NCI-H748 (cell line): ENCODE data around the gene MLLT3.

Experiments used
- DNase-seq: peaks from one replicate; lab custom pipeline; 2025; ENCODE audit not compliant: unreplicated experiment; lab: John Stamatoyannopoulos, UW

MLLT3 gene

DNA sequence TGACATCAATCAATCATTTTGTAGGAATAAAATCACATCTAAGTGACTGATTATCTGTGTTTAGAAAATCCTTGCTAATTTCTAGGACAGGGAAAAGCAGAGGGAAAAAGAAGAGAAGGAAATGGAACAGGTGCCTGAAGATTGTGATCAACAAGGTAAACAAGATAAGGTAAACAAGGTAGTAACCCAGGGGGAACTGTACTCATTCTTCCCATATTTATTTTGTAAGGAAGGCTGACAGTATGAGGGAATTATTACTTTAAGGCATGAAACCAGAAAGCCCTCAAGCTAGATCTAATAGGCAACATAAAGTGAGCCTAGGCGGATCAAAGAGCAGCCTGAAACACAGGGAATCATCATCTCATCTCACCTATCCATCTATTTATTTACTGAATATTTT is 231.1 kb downstream of the MLLT3 start:
- DNase-seq, result no peak

DNA sequence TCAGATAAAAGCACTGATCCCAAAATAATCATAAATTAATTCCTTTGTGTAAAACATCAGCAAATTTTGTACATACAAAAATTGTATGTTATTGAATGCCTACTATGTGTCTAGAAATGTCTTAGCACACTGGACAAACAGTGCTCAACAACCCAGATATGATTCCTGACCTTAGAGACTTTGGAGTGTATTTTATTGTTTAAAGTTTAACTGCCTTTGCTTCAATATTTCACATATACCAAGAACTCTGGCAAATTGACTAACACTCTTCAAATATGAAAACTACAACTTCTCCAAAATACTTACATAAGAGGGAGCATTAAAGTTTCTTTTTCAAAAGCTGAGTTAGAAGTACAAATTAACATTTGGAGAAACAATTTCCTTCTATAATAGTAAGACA is 231.9 kb downstream of the MLLT3 start:
- DNase-seq, result no peak

DNA sequence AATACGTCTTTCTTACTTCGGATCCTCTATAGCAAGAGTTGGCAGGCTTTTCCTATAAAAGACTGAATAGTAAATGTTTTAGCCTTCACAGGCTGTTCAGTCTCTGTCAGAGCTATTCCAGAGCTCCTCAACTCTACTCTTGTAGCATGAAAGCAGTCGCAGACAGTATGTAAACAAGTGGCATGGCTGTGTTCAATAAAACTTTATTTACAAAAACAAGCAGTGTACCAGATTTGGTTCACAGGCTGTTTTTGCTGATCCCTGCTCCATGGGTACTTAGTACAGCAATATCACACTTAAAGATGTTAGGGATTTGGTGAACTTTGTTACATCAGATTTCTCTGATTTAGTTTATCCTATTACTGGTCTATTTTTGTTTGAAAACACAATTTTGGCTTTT is 235.2 kb downstream of the MLLT3 start:
- no peak for DNase-seq

DNA sequence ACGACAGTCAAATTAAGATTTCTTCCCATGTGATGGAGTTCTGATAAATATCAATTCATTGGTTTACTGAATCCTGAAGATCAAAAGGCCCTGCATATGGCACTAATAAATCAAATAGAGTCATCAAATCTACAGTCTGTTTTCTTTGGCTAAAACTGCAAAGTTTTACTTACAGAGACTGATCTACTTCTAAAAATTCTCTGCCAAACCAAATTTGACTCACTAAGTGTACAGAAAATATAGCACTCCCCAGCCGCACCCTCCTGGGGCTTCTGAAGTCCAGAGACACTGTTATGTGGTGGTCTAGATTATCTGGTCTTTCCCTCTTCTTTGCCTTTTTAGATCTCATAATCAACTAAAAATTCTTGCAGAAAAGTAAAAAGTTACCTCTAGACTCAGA is 237.7 kb downstream of the MLLT3 start:
- no peak for DNase-seq

DNA sequence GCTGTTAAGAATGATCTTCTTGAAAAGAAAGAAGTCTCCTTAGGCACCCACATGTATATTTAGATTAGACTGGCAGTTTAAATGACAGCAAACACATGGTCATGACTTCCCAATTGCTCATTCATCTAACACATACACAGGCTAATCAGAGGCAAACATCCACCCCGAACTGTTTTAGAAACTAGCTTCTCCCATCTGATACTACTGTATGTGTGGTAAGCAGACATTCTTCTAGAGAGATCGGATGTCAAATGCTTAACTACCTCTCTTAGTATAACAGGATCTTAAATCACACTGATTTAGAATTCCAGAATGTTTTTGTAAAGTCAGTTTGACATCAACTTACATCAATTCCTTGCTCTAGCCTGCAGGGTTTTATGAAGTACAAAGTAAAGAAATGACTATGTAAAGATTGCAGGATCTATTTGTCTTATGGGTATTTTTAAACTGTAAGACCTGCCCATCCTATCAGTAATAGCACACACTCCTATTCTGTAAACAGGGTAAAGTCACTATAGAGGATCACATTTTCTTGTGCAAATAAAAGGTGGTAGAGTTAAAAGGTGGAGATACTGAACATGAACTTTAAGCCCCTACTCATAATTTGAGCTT is 239.7 kb downstream of the MLLT3 start:
- DNase-seq, result peak; percentile 75

DNA sequence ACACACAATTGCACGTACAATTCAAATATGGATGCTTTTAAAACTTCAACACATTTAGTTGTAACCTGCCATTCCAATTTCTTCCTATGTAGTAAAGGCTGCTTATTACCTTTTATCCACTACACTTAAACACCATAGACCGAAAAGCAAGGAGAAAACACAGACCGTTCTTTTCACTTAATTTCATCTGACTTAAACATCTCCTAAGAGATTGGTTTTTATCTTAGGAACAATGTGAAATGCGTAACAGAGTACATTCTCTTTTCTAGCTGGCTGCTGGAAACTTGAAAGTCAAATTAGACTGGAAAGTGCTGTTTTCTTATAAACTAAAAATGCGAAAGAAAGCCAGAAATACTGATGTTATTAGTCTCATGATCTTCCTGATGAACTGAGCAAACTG is 241.8 kb downstream of the MLLT3 start:
- no peak for DNase-seq

DNA sequence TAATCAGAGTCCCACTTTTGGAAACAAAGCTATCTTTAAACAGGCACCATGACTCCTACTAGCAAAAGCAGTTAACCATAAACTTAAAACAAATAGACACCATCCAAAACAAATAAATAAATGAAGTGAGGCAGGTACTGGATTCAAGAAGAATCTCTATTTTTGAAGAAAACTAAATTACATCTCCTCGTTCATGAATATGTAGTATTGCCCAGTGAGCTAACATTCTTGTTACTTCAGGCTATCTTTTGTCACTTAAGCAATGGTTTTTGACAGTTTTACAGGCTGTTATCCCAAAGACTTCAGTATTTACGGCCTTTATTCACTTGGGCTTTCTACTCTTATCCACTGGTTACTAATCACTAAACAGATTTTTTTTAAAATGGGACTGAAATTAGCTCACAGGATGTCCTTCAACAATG is 242.5 kb downstream of the MLLT3 start:
- no peak for DNase-seq

DNA sequence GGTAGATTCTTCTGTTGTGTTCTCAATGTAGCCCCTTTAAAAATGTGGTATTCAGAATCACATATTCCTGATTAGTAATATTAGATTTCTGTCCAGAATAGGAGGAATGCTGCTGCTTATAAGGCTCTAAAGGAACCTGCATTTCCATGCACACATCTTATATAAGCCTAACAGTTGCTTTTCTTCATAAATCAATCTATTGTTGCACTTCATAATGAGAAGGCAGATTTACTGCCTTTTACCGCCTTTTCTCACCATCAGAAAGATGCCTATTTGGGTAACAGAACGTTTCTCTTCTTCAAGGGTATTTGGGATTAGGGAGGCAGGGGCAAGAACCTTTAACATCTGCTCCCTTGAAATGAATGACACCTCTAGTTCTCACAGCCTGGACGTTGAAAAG is 243.4 kb downstream of the MLLT3 start:
- DNase-seq, result no peak

DNA sequence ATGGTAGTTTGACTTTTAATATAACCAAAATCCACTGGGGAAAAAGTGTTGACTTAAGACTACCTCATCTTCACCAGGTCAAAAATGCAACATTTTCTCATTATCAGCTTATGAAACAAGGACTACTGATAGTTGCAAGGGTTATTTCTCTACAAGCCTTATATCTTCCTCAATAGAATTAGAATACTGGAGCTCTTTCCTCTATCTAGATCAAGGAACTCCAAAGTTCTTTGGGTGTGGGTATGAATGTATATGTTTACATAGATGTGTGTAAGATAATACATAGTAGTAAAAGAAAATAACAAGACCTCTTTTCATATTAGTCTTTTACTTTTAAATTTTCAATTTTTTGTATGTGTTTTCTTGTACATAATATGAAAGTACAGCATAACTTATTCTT is 244.5 kb downstream of the MLLT3 start:
- no peak for DNase-seq

DNA sequence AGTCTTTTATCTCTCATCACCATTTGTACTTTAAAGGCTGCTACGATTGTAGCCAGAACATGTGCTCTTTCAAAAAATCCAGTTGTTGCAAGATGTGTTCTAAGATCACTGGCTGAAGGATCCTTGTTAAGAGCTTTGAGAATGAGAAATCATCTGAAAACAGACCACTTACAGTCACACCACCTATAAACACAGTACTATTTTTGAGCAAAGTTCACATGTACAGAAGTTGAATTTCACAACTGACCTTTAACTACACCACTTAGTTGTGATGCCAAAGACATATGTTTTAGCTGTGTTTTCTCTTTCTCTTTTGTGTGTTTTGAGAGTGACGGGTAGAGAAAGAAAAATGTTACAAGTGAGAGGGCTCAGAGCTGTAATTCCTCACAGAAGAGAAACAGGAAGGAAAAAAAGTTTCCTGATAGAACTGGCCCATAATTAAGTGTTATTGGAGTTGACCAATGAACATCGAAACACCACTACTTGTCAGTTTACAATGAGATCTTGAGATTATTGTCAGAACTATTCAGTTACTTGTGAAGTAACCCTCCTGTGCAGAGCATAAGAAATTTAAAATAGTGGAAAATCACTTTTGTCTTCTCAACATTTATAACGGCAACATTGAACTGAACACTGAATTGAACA is 245.4 kb downstream of the MLLT3 start:
- no peak for DNase-seq

DNA sequence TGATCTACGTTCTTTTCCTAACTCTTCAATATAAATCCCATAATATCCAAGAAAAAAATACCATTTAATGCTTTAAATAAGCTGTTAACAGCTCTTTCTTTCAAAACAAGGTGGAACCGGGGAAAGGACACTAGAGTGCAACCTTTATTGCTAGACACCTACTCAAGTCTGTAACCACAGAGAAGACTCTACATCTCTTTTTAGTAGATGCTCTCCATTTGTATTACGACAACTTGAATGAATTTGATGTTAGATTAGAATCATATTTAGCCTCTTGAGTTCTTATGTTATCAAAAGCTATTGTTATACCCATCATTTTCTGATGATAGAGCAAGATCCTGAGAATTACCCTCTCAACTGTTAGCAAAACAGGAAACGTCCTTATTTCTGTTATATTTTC is 246.3 kb downstream of the MLLT3 start:
- DNase-seq, result no peak

DNA sequence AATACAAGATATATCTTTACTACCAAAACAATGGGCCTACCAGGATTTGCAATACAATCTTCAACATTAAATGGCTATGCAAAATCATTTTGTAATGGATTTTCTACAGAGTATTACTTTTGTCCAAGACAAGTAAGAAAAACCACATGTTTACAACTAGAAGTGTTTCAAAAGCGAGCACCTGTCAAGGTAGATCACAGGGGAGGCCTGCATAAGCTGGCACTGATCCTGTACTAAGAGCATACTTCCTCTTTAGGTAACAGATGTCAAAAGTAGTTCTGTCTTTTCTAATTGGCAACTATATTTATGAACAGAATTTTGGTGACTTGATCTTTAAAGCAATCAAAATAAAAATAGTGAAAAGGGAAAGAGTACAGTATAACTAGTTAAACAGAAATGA is 249.0 kb downstream of the MLLT3 start:
- DNase-seq, result no peak

DNA sequence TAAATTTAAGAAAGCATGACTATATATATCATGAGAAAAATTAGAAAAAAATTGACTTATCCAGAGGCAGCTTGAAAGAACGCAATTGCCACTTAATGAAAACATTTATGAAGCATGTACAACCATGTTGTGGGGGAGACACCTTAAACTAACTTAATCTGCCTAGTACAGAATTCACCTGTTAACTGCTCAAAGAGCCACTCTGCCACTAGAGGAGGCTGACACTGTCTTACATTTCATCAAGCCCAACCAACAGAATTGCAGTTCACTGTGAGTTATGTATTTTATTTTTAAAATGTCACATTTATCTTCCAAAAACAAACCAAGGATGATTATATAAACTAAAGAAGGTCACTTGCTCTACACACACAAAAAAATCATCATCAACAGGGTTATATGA is 252.9 kb downstream of the MLLT3 start:
- DNase-seq, result no peak

DNA sequence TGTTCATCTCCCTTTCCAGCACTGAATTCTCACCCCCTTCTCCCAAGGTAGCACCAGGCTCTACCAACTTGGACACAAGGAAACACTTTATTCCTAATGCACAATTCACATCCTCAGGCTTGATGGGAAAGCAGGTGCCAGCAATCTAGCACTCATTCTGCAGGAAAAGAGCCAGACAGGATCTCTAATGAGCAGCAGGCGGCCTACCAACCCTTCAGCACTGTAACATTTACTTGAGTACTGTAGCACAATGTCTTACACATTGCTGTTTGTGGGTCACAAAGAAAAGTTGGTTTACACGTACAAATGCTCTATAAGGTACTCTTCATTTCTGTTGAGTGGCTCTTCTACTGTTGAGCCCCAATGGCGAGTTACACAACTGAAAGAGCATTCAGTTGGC is 254.4 kb downstream of the MLLT3 start:
- no peak for DNase-seq

DNA sequence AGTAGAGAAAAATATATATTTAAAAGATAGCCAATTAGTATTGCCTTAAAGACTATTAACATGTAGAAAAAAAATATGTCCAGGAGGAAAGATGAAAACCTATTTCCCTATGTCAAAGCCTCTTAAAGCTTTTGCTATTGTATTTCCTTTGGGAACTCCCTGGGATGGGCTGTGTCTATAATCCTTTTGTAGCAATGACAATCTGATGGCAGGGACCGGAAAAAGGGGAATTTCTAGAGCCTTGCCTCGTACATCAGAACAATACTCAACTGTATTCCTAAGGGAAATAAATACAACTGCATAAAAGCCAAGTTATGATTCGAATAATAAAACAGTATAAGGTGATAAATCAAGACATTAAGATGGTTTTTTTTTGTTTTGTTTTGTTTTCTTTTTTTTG is 257.3 kb downstream of the MLLT3 start:
- DNase-seq, result no peak

DNA sequence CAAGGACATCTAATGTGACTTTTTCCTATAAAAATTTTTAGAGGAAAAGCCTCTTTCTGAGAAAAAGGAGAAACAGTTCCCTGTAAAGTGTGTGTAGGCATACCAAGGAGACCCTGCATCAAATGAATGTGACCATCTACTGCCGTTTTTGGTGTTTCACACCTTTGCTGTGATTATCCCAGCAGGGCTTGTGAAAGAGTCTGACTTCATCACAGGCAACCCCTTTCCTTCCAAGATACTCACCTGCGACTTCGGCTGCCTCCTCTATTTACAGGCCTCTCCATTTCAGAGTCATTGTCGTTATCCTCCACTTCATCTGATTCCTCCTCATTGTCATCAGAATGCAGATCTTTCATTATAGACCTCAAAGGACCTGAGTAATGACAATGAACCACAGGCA is 259.1 kb downstream of the MLLT3 start:
- peak; percentile 28 for DNase-seq

DNA sequence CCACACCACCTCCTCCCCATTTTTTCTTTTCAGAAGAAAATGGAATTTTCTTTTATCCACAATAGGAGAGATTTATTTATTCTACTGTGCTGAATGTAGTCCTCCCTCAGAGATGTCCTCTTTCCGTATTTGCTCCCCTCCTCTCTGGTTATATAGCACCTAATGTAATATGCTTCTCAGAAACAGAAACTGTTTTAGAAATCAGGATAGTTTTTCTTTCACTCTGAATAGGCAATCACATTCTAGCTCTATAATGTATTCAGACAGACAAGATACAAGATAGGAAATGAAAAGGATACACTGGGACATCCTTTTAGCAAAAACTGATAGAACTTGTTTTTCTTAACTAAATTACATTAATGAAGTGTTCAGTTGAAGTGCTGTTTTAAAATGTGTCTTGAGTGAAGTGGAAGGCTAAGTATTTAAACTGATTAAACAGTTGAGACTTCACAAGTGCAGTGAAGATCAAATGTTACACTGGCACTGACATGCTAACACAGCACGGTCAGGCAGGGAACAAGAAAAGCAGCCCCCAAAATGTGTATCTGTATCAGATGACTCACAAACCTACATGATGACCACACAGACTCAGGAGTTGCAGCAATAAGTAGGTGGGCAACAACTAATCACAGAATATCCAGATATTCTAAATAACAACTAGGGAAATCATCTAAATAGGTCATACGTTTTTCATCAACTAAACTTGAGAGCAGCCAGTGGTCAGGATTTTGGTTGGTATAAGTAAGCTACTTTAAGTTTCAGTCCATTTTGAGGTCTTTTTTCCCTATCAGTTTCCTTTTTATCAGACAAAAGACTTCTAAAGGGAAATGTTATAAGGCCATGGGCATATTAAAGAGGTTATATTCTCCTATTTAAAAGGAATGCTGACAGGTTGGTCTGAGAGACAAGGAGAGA is 260.4 kb downstream of the MLLT3 start:
- DNase-seq, result no peak

DNA sequence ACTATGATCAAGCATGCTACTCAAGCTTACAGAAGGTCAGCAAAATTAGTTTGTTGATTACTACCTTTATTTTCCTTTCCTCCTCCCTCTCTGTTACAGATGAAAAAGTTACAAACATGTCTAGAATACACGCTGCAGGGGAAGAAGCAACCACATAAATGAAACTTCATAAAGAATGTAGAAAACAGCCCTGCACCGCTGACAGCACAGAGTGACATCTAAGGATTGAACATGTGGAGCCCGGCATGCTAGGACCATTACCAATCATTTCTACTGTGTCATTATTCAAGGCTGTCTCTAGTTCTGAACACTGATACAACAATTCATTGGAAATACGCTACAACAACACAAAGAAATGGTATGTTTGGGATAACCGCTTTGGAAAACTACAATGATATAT is 261.1 kb downstream of the MLLT3 start:
- DNase-seq, result no peak

DNA sequence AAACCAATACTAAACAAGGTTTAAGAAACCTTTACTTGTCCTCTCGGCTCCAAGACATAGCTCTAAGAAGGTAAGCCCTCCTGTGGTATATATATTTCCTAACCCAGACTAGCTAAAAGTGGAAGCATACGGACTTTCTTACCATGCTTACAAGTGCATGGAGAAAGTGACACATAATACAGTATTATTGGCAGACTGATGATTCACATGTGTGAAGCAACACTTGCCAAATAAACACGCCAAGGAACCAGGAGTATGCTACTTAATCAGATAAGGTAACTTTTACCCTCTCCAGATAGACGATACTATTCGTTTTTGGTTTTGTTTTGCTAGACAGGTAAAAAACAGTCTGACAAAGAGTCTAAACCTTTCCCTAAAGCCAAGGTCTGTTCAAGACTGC is 264.1 kb downstream of the MLLT3 start:
- DNase-seq, result no peak

DNA sequence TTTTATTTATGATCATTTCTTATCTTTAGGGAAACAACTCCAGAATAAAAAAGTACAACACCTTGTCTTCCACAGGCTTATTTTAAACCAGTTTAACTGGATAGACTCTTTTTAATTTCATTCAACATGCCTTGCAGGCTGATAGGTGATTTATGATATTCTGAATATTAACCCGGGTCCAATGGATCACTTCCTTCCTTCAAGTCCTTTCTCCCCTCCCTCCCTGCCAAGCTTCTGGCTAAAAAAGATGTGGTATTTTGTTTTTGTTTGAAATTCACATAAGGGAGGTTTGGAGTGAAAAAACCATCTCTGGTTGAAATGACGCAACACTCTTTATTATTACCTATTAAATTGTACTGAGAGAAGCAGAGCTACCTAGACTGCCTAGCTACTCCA is 265.3 kb downstream of the MLLT3 start:
- DNase-seq, result no peak

DNA sequence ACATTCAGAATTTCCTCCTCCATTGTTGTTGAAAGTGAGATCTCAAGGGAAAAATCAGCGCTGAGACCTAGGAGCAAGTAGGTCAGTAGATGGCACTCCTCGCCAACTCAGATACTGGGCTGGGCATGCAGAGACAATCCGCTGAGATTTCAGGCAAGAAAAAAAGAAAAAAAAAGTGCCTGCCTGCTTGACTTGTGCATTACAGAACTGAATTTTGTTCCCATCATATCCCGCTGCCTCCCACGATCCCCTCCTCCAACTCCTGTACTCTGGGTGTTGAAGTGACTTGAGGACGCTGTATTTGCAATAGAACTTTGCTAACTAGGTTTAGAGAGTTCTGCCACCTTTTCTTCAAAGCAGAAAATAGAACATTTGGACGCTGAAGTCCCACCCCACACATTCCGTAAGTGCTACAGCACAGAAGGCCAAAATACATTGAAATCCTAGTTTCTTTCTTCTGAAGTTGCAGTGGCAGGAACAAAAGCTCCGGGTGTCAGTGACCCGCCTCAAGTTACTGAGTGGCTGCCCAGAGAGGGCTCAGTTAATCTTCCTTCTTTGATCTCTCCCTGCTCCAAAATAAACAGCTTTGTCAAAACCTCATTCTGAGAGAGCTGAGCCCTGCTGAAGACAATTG is 265.8 kb downstream of the MLLT3 start:
- peak; percentile 81 for DNase-seq

DNA sequence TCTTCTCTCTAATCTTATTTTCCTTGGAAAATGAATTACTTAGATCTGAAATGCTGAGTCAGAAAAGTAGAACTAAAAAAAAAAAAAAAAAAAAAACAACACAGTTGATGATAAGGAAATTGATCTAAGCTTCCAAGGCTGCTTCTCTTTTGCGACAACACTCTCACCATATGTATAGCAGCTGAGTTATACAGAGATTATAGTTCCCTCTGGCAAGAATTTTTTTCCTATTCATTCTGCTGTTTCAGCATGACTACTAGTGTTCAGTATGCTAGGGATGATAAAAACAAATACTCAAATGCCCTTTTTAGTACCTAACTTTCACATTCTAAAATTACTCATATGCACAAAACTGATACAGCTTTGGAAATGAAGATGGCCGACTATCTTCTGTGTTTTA is 267.3 kb downstream of the MLLT3 start:
- no peak for DNase-seq
